T-helper 2 cell treated with Interferon-gamma antibody and Interleukin-4, amounts not matched to agents 5 μg/mL and 100 μg/mL, for 36 hours (primary cell): Measurements from ENCODE around the gene MIF4GD.

Experiments
- DNase-seq: peaks from one replicate; pipeline ENCODE4 v3.0.0; 2021; ENCODE audit warnings: low spot score
- H3K27ac Mint-ChIP-seq: one replicate; pipeline ENCODE4 v1.8.0; 2021; ENCODE audit warnings: mild to moderate bottlenecking, mixed read lengths
- H3K27me3 Mint-ChIP-seq: one replicate; pipeline ENCODE4 v1.8.0; 2021; ENCODE audit warnings: low read depth, mixed read lengths
- H3K36me3 Mint-ChIP-seq: one replicate; pipeline ENCODE4 v1.8.0; 2021; ENCODE audit warnings: low read depth, mixed read lengths
- H3K4me1 Mint-ChIP-seq: one replicate; pipeline ENCODE4 v1.8.0; 2021; ENCODE audit warnings: low read depth, mixed read lengths
- H3K4me3 Mint-ChIP-seq: one replicate; pipeline ENCODE4 v1.8.0; 2022; ENCODE audit warnings: mild to moderate bottlenecking, moderate library complexity, mixed read lengths
- H3K9me3 Mint-ChIP-seq: one replicate; pipeline ENCODE4 v1.8.0; 2021; ENCODE audit warnings: mixed read lengths

The MIF4GD gene, protein sequence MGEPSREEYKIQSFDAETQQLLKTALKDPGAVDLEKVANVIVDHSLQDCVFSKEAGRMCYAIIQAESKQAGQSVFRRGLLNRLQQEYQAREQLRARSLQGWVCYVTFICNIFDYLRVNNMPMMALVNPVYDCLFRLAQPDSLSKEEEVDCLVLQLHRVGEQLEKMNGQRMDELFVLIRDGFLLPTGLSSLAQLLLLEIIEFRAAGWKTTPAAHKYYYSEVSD

GRCh38 chr17:75270966-75271232 lies at the start of gene MIF4GD:
Gene MIF4GD, minus strand, starts transcription at chr17:75271231. Its CDS starts 1,036 bp downstream, at chr17:75270195.
- Mint-ChIP-seq H3K9me3 (no peaks in the 10 kb centered on the region), H3K27ac (peak within 1 kb of the TSS; percentile 91), H3K27me3 (no peaks in the 10 kb centered on the region), H3K36me3 (peaks cover 29% of the 10 kb centered on the region), H3K4me3 (peak within 1 kb of the TSS; percentile 86), H3K4me1 (peaks cover 30% of the 10 kb centered on the region)
- DNase-seq = no peak

- Mint-ChIP-seq H3K27me3 (no peaks in the 10 kb centered on the region), H3K4me1 (peaks cover 19% of the 10 kb centered on the region), H3K4me3 (no peak overlapping the region), H3K27ac (no peak overlapping the region), H3K36me3 (peaks cover 48% of the 10 kb centered on the region), H3K9me3 (no peaks in the 10 kb centered on the region)
- no peak for DNase-seq
These were observed 49.1 kb upstream of the MIF4GD start for GRCh38 chr17:75319904-75320691.

DNA sequence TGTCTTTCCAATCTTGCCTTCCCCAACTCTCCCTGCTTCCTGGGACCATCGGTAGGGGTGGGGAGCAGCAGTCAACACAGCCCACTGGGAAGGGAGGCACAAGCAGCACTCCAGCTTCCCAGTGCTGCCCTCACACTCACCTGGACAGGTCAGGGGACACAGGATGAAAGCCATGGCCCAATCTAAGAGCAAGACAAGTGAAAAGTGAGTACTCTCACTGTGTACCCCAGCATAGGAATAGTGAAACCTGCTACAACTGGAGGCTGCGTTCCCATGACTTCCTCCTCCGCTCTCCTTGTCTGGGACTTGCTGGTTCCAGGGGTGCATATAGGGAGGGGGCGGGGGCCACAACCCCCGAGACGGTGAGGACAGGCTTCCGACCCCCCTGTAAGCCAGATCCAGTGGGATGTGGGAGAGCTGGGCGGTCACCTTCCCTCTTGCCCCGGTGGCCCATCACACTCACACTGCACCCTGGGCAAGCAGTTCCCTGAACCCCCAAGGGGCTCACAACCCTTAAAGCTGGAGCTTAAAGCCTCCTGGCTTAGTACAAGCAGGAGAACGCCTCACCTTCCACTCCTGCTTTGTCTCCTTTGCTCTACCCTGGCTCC lies 47.7 kb upstream of the MIF4GD start:
- no peak overlapping the region for H3K4me3 Mint-ChIP-seq
- H3K27me3 Mint-ChIP-seq = no peaks in the 10 kb centered on the region
- DNase-seq = no peak
- H3K36me3 Mint-ChIP-seq = peaks cover 42% of the 10 kb centered on the region
- peaks cover 17% of the 10 kb centered on the region for H3K4me1 Mint-ChIP-seq
- H3K27ac Mint-ChIP-seq = no peak overlapping the region
- no peaks in the 10 kb centered on the region for H3K9me3 Mint-ChIP-seq

GRCh38 chr17:75318211-75318610 lies 47.2 kb upstream of the MIF4GD start:
- Mint-ChIP-seq H3K27me3 (no peaks in the 10 kb centered on the region), H3K27ac (no peak overlapping the region), H3K9me3 (no peaks in the 10 kb centered on the region), H3K4me3 (no peak overlapping the region), H3K4me1 (peaks cover 15% of the 10 kb centered on the region), H3K36me3 (peaks cover 39% of the 10 kb centered on the region)
- no peak for DNase-seq

DNA sequence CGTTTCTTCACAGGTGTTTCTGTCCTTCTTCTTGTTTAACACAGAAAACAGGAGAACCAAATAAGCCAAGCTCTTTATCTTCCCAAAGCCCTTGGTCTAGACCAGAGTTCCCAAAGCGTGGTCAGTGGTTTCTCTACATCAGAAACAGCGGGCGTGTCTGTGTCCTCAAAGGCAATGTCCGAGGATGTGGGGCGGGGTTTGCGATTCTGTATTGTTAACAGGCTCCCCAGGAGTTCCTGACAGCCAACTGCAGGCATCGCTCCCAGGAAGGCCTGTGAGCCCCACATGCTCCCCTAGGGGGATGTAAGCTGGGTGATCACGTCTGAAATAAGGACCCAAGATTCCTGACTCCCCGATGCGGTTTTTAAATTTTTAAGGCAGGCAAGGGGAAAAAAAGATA lies 46.6 kb upstream of the MIF4GD start:
- Mint-ChIP-seq H3K36me3 (peaks cover 36% of the 10 kb centered on the region), H3K4me1 (peaks cover 13% of the 10 kb centered on the region), H3K27me3 (no peaks in the 10 kb centered on the region), H3K27ac (no peak overlapping the region), H3K4me3 (no peak overlapping the region), H3K9me3 (no peaks in the 10 kb centered on the region)
- DNase-seq = no peak

GRCh38 chr17:75316253-75316652 lies 45.2 kb upstream of the MIF4GD start:
- Mint-ChIP-seq H3K36me3 (peaks cover 30% of the 10 kb centered on the region), H3K27me3 (no peaks in the 10 kb centered on the region), H3K4me1 (peaks cover 15% of the 10 kb centered on the region), H3K27ac (peak overlapping the region; percentile 41), H3K4me3 (no peak overlapping the region), H3K9me3 (no peaks in the 10 kb centered on the region)
- DNase-seq = no peak

GRCh38 chr17:75315541-75316243 lies 44.7 kb upstream of the MIF4GD start:
- no peak overlapping the region for H3K4me3 Mint-ChIP-seq
- peaks cover 15% of the 10 kb centered on the region for H3K4me1 Mint-ChIP-seq
- no peaks in the 10 kb centered on the region for H3K9me3 Mint-ChIP-seq
- H3K27me3 Mint-ChIP-seq = no peaks in the 10 kb centered on the region
- DNase-seq = no peak
- H3K27ac Mint-ChIP-seq = peak overlapping the region; percentile 41
- H3K36me3 Mint-ChIP-seq = peaks cover 26% of the 10 kb centered on the region

GRCh38 chr17:75313941-75314551 lies 43.0 kb upstream of the MIF4GD start:
- Mint-ChIP-seq H3K27me3 (no peaks in the 10 kb centered on the region), H3K36me3 (peaks cover 14% of the 10 kb centered on the region), H3K27ac (peak overlapping the region; percentile 51)

GRCh38 chr17:75308732-75309629 lies 38.0 kb upstream of the MIF4GD start:
- Mint-ChIP-seq H3K36me3 (no peaks in the 10 kb centered on the region), H3K27ac (no peak overlapping the region), H3K4me3 (no peak overlapping the region), H3K27me3 (no peaks in the 10 kb centered on the region), H3K4me1 (peaks cover 7% of the 10 kb centered on the region), H3K9me3 (no peaks in the 10 kb centered on the region)
- DNase-seq = no peak

More at GRCh38 chr17:75313941-75314551, 43.0 kb upstream of the MIF4GD start:
- H3K4me1 Mint-ChIP-seq = peaks cover 17% of the 10 kb centered on the region
- no peaks in the 10 kb centered on the region for H3K9me3 Mint-ChIP-seq
- DNase-seq = no peak
- H3K4me3 Mint-ChIP-seq = no peak overlapping the region

DNA sequence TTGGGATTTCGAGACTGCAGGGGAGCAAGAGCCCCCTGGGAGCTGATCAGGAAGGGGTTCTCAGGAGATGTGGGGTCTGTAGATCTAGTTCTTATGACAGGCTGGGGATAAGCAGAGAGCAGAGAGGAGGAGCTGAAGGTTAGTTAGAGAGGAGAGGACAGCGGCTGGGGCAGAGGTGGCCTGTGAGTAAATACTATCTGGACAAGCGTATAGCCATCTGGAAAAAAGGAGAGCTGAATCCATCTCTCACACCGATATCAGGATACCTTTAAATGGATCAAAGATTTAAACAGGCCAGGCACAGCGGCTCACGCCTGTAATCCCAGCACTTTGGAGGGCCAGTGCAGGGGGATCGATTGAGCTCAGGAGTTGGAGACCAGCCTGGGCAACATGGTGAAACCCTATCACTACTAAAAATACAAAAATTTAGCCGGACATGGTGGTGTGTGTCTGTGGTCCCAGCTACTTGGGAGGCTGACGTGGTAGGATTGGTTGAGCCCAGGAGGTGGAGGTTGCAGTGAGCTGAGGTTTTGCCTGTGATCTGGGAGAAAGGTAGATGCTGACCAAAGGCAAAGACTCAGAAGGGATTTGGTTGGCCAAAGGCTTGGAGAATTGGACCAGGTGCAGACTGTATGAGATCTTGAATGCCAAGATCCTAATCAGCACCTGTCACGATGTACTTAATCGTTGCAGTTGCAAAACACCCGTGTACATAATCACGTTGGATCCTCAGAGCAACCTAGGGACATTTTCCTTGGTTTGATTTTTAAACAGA lies 37.1 kb upstream of the MIF4GD start:
- H3K4me3 Mint-ChIP-seq = no peak overlapping the region

GRCh38 chr17:75301502-75302206 lies 30.6 kb upstream of the MIF4GD start:
- Mint-ChIP-seq H3K27ac (no peak overlapping the region), H3K4me3 (no peak overlapping the region), H3K36me3 (peaks cover 3% of the 10 kb centered on the region), H3K27me3 (no peaks in the 10 kb centered on the region), H3K4me1 (peaks cover 10% of the 10 kb centered on the region), H3K9me3 (no peaks in the 10 kb centered on the region)
- DNase-seq = no peak

More for the DNA sequence above, 37.1 kb upstream of the MIF4GD start:
- no peaks in the 10 kb centered on the region for H3K9me3 Mint-ChIP-seq
- no peaks in the 10 kb centered on the region for H3K36me3 Mint-ChIP-seq
- peaks cover 4% of the 10 kb centered on the region for H3K4me1 Mint-ChIP-seq
- H3K27ac Mint-ChIP-seq = no peak overlapping the region
- no peaks in the 10 kb centered on the region for H3K27me3 Mint-ChIP-seq
- no peak for DNase-seq

GRCh38 chr17:75301049-75301448 lies 30.0 kb upstream of the MIF4GD start:
- Mint-ChIP-seq H3K9me3 (no peaks in the 10 kb centered on the region), H3K4me1 (peaks cover 12% of the 10 kb centered on the region), H3K36me3 (peaks cover 3% of the 10 kb centered on the region), H3K27me3 (no peaks in the 10 kb centered on the region), H3K27ac (peak overlapping the region; percentile 9), H3K4me3 (no peak overlapping the region)
- no peak for DNase-seq
